Endothelial cell of umbilical vein (primary cell): Measurements from ENCODE around the gene DENND5B. TPM values are rescaled to one million over a fixed set of nuclear protein-coding genes. Genes with fewer than 3 reads are reported as not detected.

Experiments used
- BruUV-seq: library from RNA; stranded (reverse); fragments of 400-500 nt; replicated peaks from 2 replicates; lab custom pipeline; 2021; lab: Mats Ljungman, UMichigan
- CTCF ChIA-PET: fragments of 300-600, 350-600 bp; sonication (Branson Sonifier 250); formaldehyde crosslinking; loops from one replicate; lab custom pipeline; 2021; ENCODE audit warnings: antibody characterized with exemption, inconsistent platforms; lab: Charles Lee
- POLR2A ChIA-PET: fragments of 300-600, 350-600 bp; sonication (Branson Sonifier 250); formaldehyde crosslinking; loops from one replicate; lab custom pipeline; 2021; ENCODE audit warnings: antibody characterized with exemption, inconsistent platforms; lab: Charles Lee
- DNase-seq: peaks from one replicate; pipeline ENCODE4 v3.0.0-alpha.2; 2011; ENCODE audit warnings: low read depth, low spot score
- FAIRE-seq: peaks from 2 replicates; lab custom pipeline; 2011; peaks lifted over from hg19 to GRCh38; lab: Jason Lieb, UNC
- H2AFZ ChIP-seq: 2 replicates; pipeline ENCODE4 v1.6.0; 2012; ENCODE audit warnings: low read depth, low read length, control low read depth, inconsistent platforms
- H3K27ac ChIP-seq: 2 replicates; pipeline ENCODE4 v1.5.1; 2011; ENCODE audit warnings: low read depth, mild to moderate bottlenecking, control low read depth, low read length, moderate library complexity; ENCODE audit not compliant: insufficient read depth
- H3K27me3 ChIP-seq, 2 experiments: 2 replicates each; pipeline versions ENCODE4 v1.6.0 to v1.6.1; 2011; ENCODE audit warnings: low read length in 2 of 2, mixed read lengths in 1 of 2; ENCODE audit not compliant: control insufficient read depth in 2 of 2, insufficient read depth in 2 of 2
- H3K36me3 ChIP-seq, 2 experiments: 2 replicates in 1 of 2; 3 replicates in 1 of 2; pipeline ENCODE4 v1.5.1; 2011; ENCODE audit warnings: low read length in 2 of 2, mild to moderate bottlenecking in 1 of 2, moderate library complexity in 1 of 2; ENCODE audit not compliant: control insufficient read depth in 2 of 2, insufficient read depth in 2 of 2; ENCODE audit errors: extremely low read depth in 1 of 2
- H3K4me1 ChIP-seq: 3 replicates; pipeline ENCODE4 v1.5.1; 2011; ENCODE audit warnings: mild to moderate bottlenecking, low read length; ENCODE audit not compliant: control insufficient read depth, insufficient read depth; ENCODE audit errors: extremely low read depth
- H3K4me2 ChIP-seq: 2 replicates; pipeline ENCODE4 v1.6.1; 2011; ENCODE audit warnings: low read length, control low read depth, mixed read lengths; ENCODE audit not compliant: insufficient read depth
- H3K4me3 ChIP-seq, 3 experiments: fragments of 200-600 bp in 1 of 3; sonication (generic), shearing (Covaris generic) in 1 of 3; replicated peaks in 1 of 3; 2 replicates each; pipeline ENCODE4 v1.5.1; 2011 to 2016; ENCODE audit warnings: control low read depth in 3 of 3, low read length in 3 of 3, mild to moderate bottlenecking in 2 of 3, inconsistent platforms in 1 of 3, low read depth in 1 of 3, moderate library complexity in 1 of 3; ENCODE audit not compliant: insufficient read depth in 1 of 3
- H3K79me2 ChIP-seq: 2 replicates; pipeline ENCODE4 v1.6.0; 2012; ENCODE audit warnings: low read length, inconsistent platforms; ENCODE audit not compliant: control insufficient read depth, insufficient read depth
- H3K9ac ChIP-seq: replicated peaks from 2 replicates; pipeline ENCODE3; 2011; ENCODE audit warnings: low read length, control low read depth; ENCODE audit not compliant: insufficient read depth; ENCODE audit errors: extremely low read depth
- H3K9me1 ChIP-seq: replicated peaks from 3 replicates; pipeline ENCODE4 v1.6.0; 2011; ENCODE audit warnings: mild to moderate bottlenecking, low read length; ENCODE audit not compliant: control insufficient read depth, insufficient read depth; ENCODE audit errors: extremely low read depth
- H3K9me3 ChIP-seq: replicated peaks from 2 replicates; pipeline ENCODE4 v1.5.1; 2012; ENCODE audit warnings: low read length, inconsistent platforms; ENCODE audit not compliant: control insufficient read depth, insufficient read depth
- H4K20me1 ChIP-seq: replicated peaks from 2 replicates; pipeline ENCODE3; 2011; ENCODE audit warnings: mild to moderate bottlenecking, low read length; ENCODE audit not compliant: control insufficient read depth, insufficient read depth; ENCODE audit errors: extremely low read depth
- EZH2 ChIP-seq: IDR thresholded peaks from 2 replicates; pipeline ENCODE4 v1.6.1; 2012; ENCODE audit warnings: borderline replicate concordance, low read depth, mild to moderate bottlenecking, moderate library complexity, low read length, inconsistent platforms; ENCODE audit not compliant: severe bottlenecking
- FOS ChIP-seq: IDR thresholded peaks from 2 replicates; pipeline ENCODE4 v1.6.1; 2011; ENCODE audit warnings: mild to moderate bottlenecking, low read length, moderate library complexity, borderline replicate concordance; ENCODE audit not compliant: insufficient read depth
- GATA2 ChIP-seq: IDR thresholded peaks from 2 replicates; pipeline ENCODE4 v1.7.0; 2011; ENCODE audit warnings: low read depth, mild to moderate bottlenecking, moderate library complexity, mixed read lengths, low read length; ENCODE audit not compliant: insufficient read length, insufficient read depth
- JUN ChIP-seq: IDR thresholded peaks from 2 replicates; pipeline ENCODE4 v1.6.1; 2011; ENCODE audit warnings: borderline replicate concordance, low read depth; ENCODE audit not compliant: insufficient read length, insufficient read depth
- POLR2A ChIP-seq: IDR thresholded peaks from 2 replicates; pipeline ENCODE4 v1.6.1; 2012; ENCODE audit warnings: low read depth, mild to moderate bottlenecking, control low read depth, low read length
- POLR2AphosphoS5 ChIP-seq: IDR thresholded peaks from 2 replicates; pipeline ENCODE4 v1.6.1; 2012; ENCODE audit warnings: low read depth, mild to moderate bottlenecking, control low read depth, low read length, moderate library complexity; ENCODE audit not compliant: insufficient read depth
- dilution Hi-C: fragments of 300-500 bp; cut with MboI; formaldehyde crosslinking; loops from one replicate; pipeline ENCODE4 v1.15.0; 2019; ENCODE audit warnings: low sequenced_read_pairs; ENCODE audit not compliant: extremely low pct_ligation_motif_present
- intact Hi-C: fragments of 100-400 bp; cut with micrococcal nuclease; formaldehyde crosslinking; loops from one replicate; pipeline ENCODE4 v1.10.0; 2022
- polyA plus RNA-seq, 4 experiments: library from polyadenylated mRNA; depleted of rRNA in 3 of 4; stranded (reverse) in 3 of 4; unstranded in 1 of 4; fragments of >200 nt; gene quantifications; 2 replicates each; pipeline versions ENCODE4 v1.2.1 to v1.2.3, GENCODE V29; 2011 to 2012; ENCODE audit warnings: missing spikeins in 1 of 4
- total RNA-seq: library from RNA; stranded (reverse); gene quantifications from 2 replicates; pipeline ENCODE4 v1.2.3, GENCODE V29; 2021
- TF ChIP-seq, protein P1 (sequence below): IDR thresholded peaks from 2 replicates; pipeline ENCODE4 v1.6.1; 2011; ENCODE audit not compliant: insufficient read depth, insufficient read length
- TF ChIP-seq, protein P2 (sequence below), 2 donors: IDR thresholded peaks; 1 replicate in 1 of 2; 2 replicates in 1 of 2; pipeline ENCODE4 v1.5.1; 2011; ENCODE audit warnings: low read length in 2 of 2, mild to moderate bottlenecking in 2 of 2, moderate library complexity in 2 of 2, control low read depth in 1 of 2, inconsistent platforms in 1 of 2, low read depth in 1 of 2; ENCODE audit not compliant: insufficient read depth in 1 of 2; ENCODE audit errors: extremely low read depth in 1 of 2

Gene DENND5B
- total and polyA plus RNA-seq, 2 donors (not counting 3 experiments of a cell fraction or from before 2014, with no cell fraction given), result 10.3 to 18.3 TPM

DNA sequence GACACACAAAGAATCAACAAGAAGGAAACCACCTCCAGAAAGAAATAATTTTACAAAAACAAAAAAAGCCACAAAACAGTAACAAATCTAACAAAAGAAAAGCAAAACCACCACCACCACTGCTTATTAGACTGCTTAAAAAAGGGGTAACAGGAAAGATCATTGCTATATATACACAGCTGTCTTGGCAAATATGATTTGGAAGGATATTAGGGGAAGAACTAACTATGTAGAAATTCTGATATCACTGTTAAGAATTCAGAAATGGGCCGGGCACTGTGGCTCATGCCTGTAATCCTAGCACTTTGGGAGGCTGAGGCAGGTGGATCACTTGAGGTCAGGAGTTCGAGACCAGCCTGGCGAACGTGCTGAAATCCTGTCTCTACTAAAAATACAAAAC lies 92.5 kb downstream of the DENND5B start:
- CTCF ChIA-PET, result interaction anchor here (0.5 to 1.7 kb wide), 3 partner anchors 21 to 1076 kb away, joined by 3 to 7 read pairs (median 3); no protein-coding TSS in a partner anchor
- FAIRE-seq (no peak), DNase-seq (no peak)
- H3K27ac ChIP-seq, result no peak overlapping the region
- no peaks in the 10 kb centered on the region for H3K9me3 ChIP-seq
- no peak for TF ChIP-seq POLR2AphosphoS5
- TF ChIP-seq, protein P1, sequence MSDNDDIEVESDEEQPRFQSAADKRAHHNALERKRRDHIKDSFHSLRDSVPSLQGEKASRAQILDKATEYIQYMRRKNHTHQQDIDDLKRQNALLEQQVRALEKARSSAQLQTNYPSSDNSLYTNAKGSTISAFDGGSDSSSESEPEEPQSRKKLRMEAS, result no peak
- no peak for TF ChIP-seq JUN
- TF ChIP-seq, protein P2, sequence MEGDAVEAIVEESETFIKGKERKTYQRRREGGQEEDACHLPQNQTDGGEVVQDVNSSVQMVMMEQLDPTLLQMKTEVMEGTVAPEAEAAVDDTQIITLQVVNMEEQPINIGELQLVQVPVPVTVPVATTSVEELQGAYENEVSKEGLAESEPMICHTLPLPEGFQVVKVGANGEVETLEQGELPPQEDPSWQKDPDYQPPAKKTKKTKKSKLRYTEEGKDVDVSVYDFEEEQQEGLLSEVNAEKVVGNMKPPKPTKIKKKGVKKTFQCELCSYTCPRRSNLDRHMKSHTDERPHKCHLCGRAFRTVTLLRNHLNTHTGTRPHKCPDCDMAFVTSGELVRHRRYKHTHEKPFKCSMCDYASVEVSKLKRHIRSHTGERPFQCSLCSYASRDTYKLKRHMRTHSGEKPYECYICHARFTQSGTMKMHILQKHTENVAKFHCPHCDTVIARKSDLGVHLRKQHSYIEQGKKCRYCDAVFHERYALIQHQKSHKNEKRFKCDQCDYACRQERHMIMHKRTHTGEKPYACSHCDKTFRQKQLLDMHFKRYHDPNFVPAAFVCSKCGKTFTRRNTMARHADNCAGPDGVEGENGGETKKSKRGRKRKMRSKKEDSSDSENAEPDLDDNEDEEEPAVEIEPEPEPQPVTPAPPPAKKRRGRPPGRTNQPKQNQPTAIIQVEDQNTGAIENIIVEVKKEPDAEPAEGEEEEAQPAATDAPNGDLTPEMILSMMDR (IDR thresholded peaks at IDR 0.05; ENCODE audit: extremely low read depth in 1 of 2, insufficient read depth in 1 of 2, low read depth in 1 of 2, low read length in 2 of 2), result no peak
- H2AFZ ChIP-seq, result no peak overlapping the region
- H3K9me1 ChIP-seq, result no peaks in the 10 kb centered on the region
- H3K27me3 ChIP-seq, result no peaks in the 10 kb centered on the region
- POLR2A ChIA-PET, result no interaction called here
- peaks cover 18% of the 10 kb centered on the region for H3K4me1 ChIP-seq
- no peak overlapping the region for H3K4me3 ChIP-seq
- no peak overlapping the region for H3K4me2 ChIP-seq
- intact Hi-C loops (no loop called here), dilution Hi-C loops (no loop called here)
- H3K79me2 ChIP-seq, result no peaks in the 10 kb centered on the region
- BruUV-seq, result no TSS peak
- H4K20me1 ChIP-seq, result no peaks in the 10 kb centered on the region
- H3K36me3 ChIP-seq, result no peaks in the 10 kb centered on the region
- H3K9ac ChIP-seq, result no peak overlapping the region

DNA sequence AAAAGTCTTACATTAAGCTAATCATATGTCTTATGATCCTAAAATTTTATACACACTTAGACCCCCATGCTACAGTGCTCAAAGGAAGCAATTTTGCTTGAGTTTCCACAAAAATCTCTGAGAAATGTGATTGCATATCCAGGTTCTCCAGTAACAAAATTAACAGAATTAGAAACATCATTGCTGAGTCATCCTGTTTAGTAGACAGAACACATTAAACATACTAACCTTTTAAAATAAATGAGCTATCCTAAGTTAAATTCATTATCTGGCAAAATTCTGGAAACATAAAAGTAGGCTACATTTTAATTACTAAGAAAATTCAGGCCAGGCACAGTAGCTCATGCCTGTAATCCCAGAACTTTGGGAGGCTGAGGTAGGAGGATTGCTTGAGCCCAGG lies 94.7 kb downstream of the DENND5B start:
- Histone ChIP-seq H3K9ac (no peak overlapping the region), H3K36me3 (no peaks in the 10 kb centered on the region), H3K4me2 (no peak overlapping the region), H3K4me3 (no peak overlapping the region), H2AFZ (no peak overlapping the region), H3K27me3 (no peaks in the 10 kb centered on the region), H3K9me1 (no peaks in the 10 kb centered on the region), H3K4me1 (peaks cover 35% of the 10 kb centered on the region), H4K20me1 (no peaks in the 10 kb centered on the region), H3K9me3 (no peaks in the 10 kb centered on the region), H3K79me2 (no peaks in the 10 kb centered on the region), H3K27ac (no peak overlapping the region)
- DNase-seq (no peak), FAIRE-seq (no peak)
- no peak for TF ChIP-seq JUN
- TF ChIP-seq POLR2AphosphoS5, result no peak
- no peak for TF ChIP-seq GATA2
- TF ChIP-seq POLR2A, result no peak
- no peak for TF ChIP-seq EZH2
- no peak for TF ChIP-seq FOS
- TF ChIP-seq, protein P2 (IDR thresholded peaks at IDR 0.05; ENCODE audit: extremely low read depth in 1 of 2, insufficient read depth in 1 of 2, low read depth in 1 of 2, low read length in 2 of 2), result no peak
- BruUV-seq, result no TSS peak
- CTCF ChIA-PET, result interaction anchor here (0.6 to 1.1 kb wide), 2 partner anchors 11 to 15 kb away, joined by 3 read pairs; no protein-coding TSS in a partner anchor
- intact Hi-C loops (no loop called here), dilution Hi-C loops (no loop called here)
- POLR2A ChIA-PET, result no interaction called here
